DMS114 treated with DMSO at 0.1 percent for 48 hours (cell line): ENCODE data around the gene CD63.

Experiments
- DNase-seq: peaks from one replicate; lab custom pipeline; 2025; ENCODE audit not compliant: unreplicated experiment; lab: John Stamatoyannopoulos, UW

Gene CD63

GRCh38 chr12:55741931-55742680 is 13.3 kb upstream of the CD63 start:
- DNase-seq: no peak

- DNase-seq: no peak
These were observed 10.2 kb upstream of the CD63 start for GRCh38 chr12:55739025-55739378.

- DNase-seq: peak; percentile 76
These were observed 9.6 kb upstream of the CD63 start for GRCh38 chr12:55738123-55739024.

GRCh38 chr12:55737581-55738122 is 8.8 kb upstream of the CD63 start:
- DNase-seq: peak; percentile 18

GRCh38 chr12:55736780-55737580 is 8.2 kb upstream of the CD63 start:
- peak; percentile 29 for DNase-seq

- no peak for DNase-seq
These were observed 7.3 kb upstream of the CD63 start for GRCh38 chr12:55736076-55736475.

GRCh38 chr12:55734595-55734994 is 5.8 kb upstream of the CD63 start:
- no peak for DNase-seq

GRCh38 chr12:55733858-55734257 is 5.0 kb upstream of the CD63 start:
- no peak for DNase-seq

- no peak for DNase-seq
These were observed 4.3 kb upstream of the CD63 start for GRCh38 chr12:55733021-55733555.

GRCh38 chr12:55732288-55732687 is 3.5 kb upstream of the CD63 start:
- no peak for DNase-seq

GRCh38 chr12:55729819-55730818 is 1.3 kb upstream of the CD63 start:
- DNase-seq: peak; percentile 53

GRCh38 chr12:55728186-55728938 is 447 bp downstream of the CD63 start:
- DNase-seq: no peak

- no peak for DNase-seq
These were observed 1.1 kb downstream of the CD63 start for GRCh38 chr12:55727643-55728185.

- DNase-seq: no peak
These were observed 1.8 kb downstream of the CD63 start for GRCh38 chr12:55726971-55727370.

- no peak for DNase-seq
These were observed 3.3 kb downstream of the CD63 start for GRCh38 chr12:55725556-55725955.

GRCh38 chr12:55724940-55725309 is 3.9 kb downstream of the CD63 start:
- no peak for DNase-seq

GRCh38 chr12:55724226-55724939 is 4.4 kb downstream of the CD63 start:
- DNase-seq: peak; percentile 43
